ENCODE results near the gene ABCC6.
"Not testable (repeated sequence)": the region's sequence is repeated elsewhere in the genome, so short reads cannot be mapped to it uniquely, and the experiment has no call there.

DNA sequence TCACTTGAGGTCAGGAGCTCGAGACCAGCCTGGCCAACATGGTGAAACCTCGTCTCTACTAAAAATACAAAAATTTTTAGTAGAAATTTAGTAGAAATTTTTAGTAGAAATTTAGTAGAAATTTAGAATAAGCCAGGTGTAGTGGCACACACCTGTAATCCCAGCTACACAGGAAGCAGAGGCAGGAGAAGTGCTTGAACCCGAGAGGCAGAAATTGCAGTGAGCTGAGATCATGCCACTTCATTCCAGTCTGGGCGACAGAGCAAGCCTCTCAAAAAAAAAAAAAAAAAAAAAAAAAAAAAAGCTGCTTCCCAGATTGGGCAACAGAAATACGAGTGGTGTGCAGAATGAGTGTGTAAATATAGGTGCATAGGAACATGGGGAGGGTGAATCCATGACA lies 4.5 kb downstream of the ABCC6 start:
- not testable (repeated sequence) for TF ChIP-seq ARID2 (CRISPR knock-in tag; IDR thresholded peaks at IDR 0.05; ENCODE audit: borderline replicate concordance); STAT5B (CRISPR knock-in tag; IDR thresholded peaks at IDR 0.05); POLR2A (IDR thresholded peaks at IDR 0.05; ENCODE audit: insufficient read depth in 1 of 2, low read depth in 2 of 2, low read length in 2 of 2)
- TF ChIP-seq, protein P1, sequence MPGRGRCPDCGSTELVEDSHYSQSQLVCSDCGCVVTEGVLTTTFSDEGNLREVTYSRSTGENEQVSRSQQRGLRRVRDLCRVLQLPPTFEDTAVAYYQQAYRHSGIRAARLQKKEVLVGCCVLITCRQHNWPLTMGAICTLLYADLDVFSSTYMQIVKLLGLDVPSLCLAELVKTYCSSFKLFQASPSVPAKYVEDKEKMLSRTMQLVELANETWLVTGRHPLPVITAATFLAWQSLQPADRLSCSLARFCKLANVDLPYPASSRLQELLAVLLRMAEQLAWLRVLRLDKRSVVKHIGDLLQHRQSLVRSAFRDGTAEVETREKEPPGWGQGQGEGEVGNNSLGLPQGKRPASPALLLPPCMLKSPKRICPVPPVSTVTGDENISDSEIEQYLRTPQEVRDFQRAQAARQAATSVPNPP (CRISPR knock-in tag; IDR thresholded peaks at IDR 0.05), result not testable (repeated sequence)
- TF ChIP-seq, protein P2, sequence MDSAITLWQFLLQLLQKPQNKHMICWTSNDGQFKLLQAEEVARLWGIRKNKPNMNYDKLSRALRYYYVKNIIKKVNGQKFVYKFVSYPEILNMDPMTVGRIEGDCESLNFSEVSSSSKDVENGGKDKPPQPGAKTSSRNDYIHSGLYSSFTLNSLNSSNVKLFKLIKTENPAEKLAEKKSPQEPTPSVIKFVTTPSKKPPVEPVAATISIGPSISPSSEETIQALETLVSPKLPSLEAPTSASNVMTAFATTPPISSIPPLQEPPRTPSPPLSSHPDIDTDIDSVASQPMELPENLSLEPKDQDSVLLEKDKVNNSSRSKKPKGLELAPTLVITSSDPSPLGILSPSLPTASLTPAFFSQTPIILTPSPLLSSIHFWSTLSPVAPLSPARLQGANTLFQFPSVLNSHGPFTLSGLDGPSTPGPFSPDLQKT (CRISPR knock-in tag; IDR thresholded peaks at IDR 0.05; ENCODE audit: borderline replicate concordance), result not testable (repeated sequence)
- TF ChIP-seq, protein P3, sequence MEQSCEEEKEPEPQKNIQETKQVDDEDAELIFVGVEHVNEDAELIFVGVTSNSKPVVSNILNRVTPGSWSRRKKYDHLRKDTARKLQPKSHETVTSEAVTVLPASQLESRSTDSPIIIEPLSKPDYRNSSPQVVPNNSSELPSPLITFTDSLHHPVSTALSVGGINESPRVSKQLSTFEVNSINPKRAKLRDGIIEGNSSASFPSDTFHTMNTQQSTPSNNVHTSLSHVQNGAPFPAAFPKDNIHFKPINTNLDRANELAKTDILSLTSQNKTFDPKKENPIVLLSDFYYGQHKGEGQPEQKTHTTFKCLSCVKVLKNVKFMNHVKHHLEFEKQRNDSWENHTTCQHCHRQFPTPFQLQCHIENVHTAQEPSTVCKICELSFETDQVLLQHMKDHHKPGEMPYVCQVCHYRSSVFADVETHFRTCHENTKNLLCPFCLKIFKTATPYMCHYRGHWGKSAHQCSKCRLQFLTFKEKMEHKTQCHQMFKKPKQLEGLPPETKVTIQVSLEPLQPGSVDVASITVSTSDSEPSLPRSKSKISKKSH (CRISPR knock-in tag; IDR thresholded peaks at IDR 0.05; ENCODE audit: borderline replicate concordance), result not testable (repeated sequence)
- TF ChIP-seq, protein P4, sequence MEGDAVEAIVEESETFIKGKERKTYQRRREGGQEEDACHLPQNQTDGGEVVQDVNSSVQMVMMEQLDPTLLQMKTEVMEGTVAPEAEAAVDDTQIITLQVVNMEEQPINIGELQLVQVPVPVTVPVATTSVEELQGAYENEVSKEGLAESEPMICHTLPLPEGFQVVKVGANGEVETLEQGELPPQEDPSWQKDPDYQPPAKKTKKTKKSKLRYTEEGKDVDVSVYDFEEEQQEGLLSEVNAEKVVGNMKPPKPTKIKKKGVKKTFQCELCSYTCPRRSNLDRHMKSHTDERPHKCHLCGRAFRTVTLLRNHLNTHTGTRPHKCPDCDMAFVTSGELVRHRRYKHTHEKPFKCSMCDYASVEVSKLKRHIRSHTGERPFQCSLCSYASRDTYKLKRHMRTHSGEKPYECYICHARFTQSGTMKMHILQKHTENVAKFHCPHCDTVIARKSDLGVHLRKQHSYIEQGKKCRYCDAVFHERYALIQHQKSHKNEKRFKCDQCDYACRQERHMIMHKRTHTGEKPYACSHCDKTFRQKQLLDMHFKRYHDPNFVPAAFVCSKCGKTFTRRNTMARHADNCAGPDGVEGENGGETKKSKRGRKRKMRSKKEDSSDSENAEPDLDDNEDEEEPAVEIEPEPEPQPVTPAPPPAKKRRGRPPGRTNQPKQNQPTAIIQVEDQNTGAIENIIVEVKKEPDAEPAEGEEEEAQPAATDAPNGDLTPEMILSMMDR (CRISPR knock-in tag; IDR thresholded peaks at IDR 0.05), result not testable (repeated sequence)

Measured in HepG2 (cell line).